Measurements from ENCODE around the gene SEMA4D.

SEMA4D gene

GRCh38 chr9:89367281-89367680 is 130.6 kb downstream of the SEMA4D start:
- no peaks in the 10 kb centered on the region for H3K79me1 ChIP-seq (ENCODE audit: low read length)
- no peak overlapping the region for H3K23ac ChIP-seq (ENCODE audit: low read length)
- H3K27me3 ChIP-seq (ENCODE audit: insufficient read depth, low read length, poor library complexity) = no peaks in the 10 kb centered on the region
- H3K4me1 ChIP-seq (ENCODE audit: control insufficient read depth, low read depth, low read length) = no peaks in the 10 kb centered on the region
- H3K56ac ChIP-seq (ENCODE audit: low read length) = no peak overlapping the region
- DNase-seq = no peak
- H2BK5ac ChIP-seq (ENCODE audit: low read length) = no peak overlapping the region
- H3K27ac ChIP-seq (ENCODE audit: low read depth, low read length) = no peak overlapping the region
- H3K36me3 ChIP-seq (ENCODE audit: control insufficient read depth, insufficient read depth, low read length) = no peaks in the 10 kb centered on the region
- H2AK5ac ChIP-seq (ENCODE audit: low read length) = no peak overlapping the region
- no peak overlapping the region for H3K18ac ChIP-seq (ENCODE audit: low read length)
- no peak overlapping the region for H2BK120ac ChIP-seq (ENCODE audit: low read depth, low read length)
- no peak overlapping the region for H3K9ac ChIP-seq (ENCODE audit: low read length)
- no peak overlapping the region for H2BK15ac ChIP-seq (replicated peaks; ENCODE audit: low read depth)
- H3K4me3 ChIP-seq (ENCODE audit: low read length) = no peak overlapping the region
- no peak overlapping the region for H4K5ac ChIP-seq (ENCODE audit: low read length)
- H3K4me2 ChIP-seq (ENCODE audit: low read length) = no peak overlapping the region
- no peak overlapping the region for H4K8ac ChIP-seq (ENCODE audit: low read depth, low read length)
- no peak overlapping the region for H3K4ac ChIP-seq (ENCODE audit: low read depth, low read length)
- WGBS (ENCODE audit: extremely low coverage, insufficient coverage, low lambda C conversion rate) = no CpG with 5 or more reads among the region's 4 CpGs
- H3K79me2 ChIP-seq (ENCODE audit: control insufficient read depth, insufficient read depth, low read length) = no peaks in the 10 kb centered on the region

GRCh38 chr9:89366711-89367110 is 131.2 kb downstream of the SEMA4D start:
- Histone ChIP-seq H3K18ac (ENCODE audit: low read length) (no peak overlapping the region), H3K4ac (ENCODE audit: low read depth, low read length) (no peak overlapping the region), H3K36me3 (ENCODE audit: control insufficient read depth, insufficient read depth, low read length) (peaks cover 2% of the 10 kb centered on the region), H3K4me2 (ENCODE audit: low read length) (no peak overlapping the region), H3K4me3 (ENCODE audit: low read length) (no peak overlapping the region), H3K4me1 (ENCODE audit: control insufficient read depth, low read depth, low read length) (no peaks in the 10 kb centered on the region), H4K8ac (ENCODE audit: low read depth, low read length) (no peak overlapping the region), H3K9ac (ENCODE audit: low read length) (no peak overlapping the region), H2AK5ac (ENCODE audit: low read length) (no peak overlapping the region), H3K23ac (ENCODE audit: low read length) (no peak overlapping the region), H3K56ac (ENCODE audit: low read length) (no peak overlapping the region), H3K79me1 (ENCODE audit: low read length) (no peaks in the 10 kb centered on the region), H2BK5ac (ENCODE audit: low read length) (no peak overlapping the region), H3K27me3 (ENCODE audit: insufficient read depth, low read length, poor library complexity) (no peaks in the 10 kb centered on the region), H2BK120ac (ENCODE audit: low read depth, low read length) (no peak overlapping the region), H4K5ac (ENCODE audit: low read length) (no peak overlapping the region), H2BK15ac (replicated peaks; ENCODE audit: low read depth) (no peak overlapping the region), H3K79me2 (ENCODE audit: control insufficient read depth, insufficient read depth, low read length) (no peaks in the 10 kb centered on the region), H3K27ac (ENCODE audit: low read depth, low read length) (no peak overlapping the region)
- no CpG with 5 or more reads among the region's 3 CpGs for WGBS (ENCODE audit: extremely low coverage, insufficient coverage, low lambda C conversion rate)
- DNase-seq = no peak

GRCh38 chr9:89365532-89365912 is 132.4 kb downstream of the SEMA4D start:
- Histone ChIP-seq H3K79me2 (ENCODE audit: control insufficient read depth, insufficient read depth, low read length) (no peaks in the 10 kb centered on the region), H4K5ac (ENCODE audit: low read length) (no peak overlapping the region), H3K18ac (ENCODE audit: low read length) (no peak overlapping the region), H3K4me2 (ENCODE audit: low read length) (no peak overlapping the region), H4K8ac (ENCODE audit: low read depth, low read length) (no peak overlapping the region), H3K9ac (ENCODE audit: low read length) (no peak overlapping the region), H2BK120ac (ENCODE audit: low read depth, low read length) (no peak overlapping the region), H3K27me3 (ENCODE audit: insufficient read depth, low read length, poor library complexity) (no peaks in the 10 kb centered on the region), H2AK5ac (ENCODE audit: low read length) (no peak overlapping the region), H3K4me3 (ENCODE audit: low read length) (no peak overlapping the region), H3K36me3 (ENCODE audit: control insufficient read depth, insufficient read depth, low read length) (peaks cover 8% of the 10 kb centered on the region), H3K79me1 (ENCODE audit: low read length) (no peaks in the 10 kb centered on the region), H2BK15ac (replicated peaks; ENCODE audit: low read depth) (no peak overlapping the region), H3K4me1 (ENCODE audit: control insufficient read depth, low read depth, low read length) (no peaks in the 10 kb centered on the region), H2BK5ac (ENCODE audit: low read length) (no peak overlapping the region), H3K23ac (ENCODE audit: low read length) (no peak overlapping the region), H3K27ac (ENCODE audit: low read depth, low read length) (no peak overlapping the region), H3K4ac (ENCODE audit: low read depth, low read length) (no peak overlapping the region), H3K56ac (ENCODE audit: low read length) (no peak overlapping the region)
- DNase-seq = no peak
- WGBS (ENCODE audit: extremely low coverage, insufficient coverage, low lambda C conversion rate) = no CpG with 5 or more reads among the region's 2 CpGs

- no CpG with 5 or more reads among the region's 17 CpGs for WGBS (ENCODE audit: extremely low coverage, insufficient coverage, low lambda C conversion rate)
These were observed 133.0 kb downstream of the SEMA4D start for GRCh38 chr9:89364666-89365531.

GRCh38 chr9:89363921-89364665 is 133.8 kb downstream of the SEMA4D start:
- H3K79me1 ChIP-seq (ENCODE audit: low read length) = no peaks in the 10 kb centered on the region
- WGBS (ENCODE audit: extremely low coverage, insufficient coverage, low lambda C conversion rate) = no CpG with 5 or more reads among the region's 9 CpGs

More at GRCh38 chr9:89364666-89365531, 133.0 kb downstream of the SEMA4D start:
- Histone ChIP-seq H3K4me3 (ENCODE audit: low read length) (no peak overlapping the region), H3K18ac (ENCODE audit: low read length) (no peak overlapping the region), H3K36me3 (ENCODE audit: control insufficient read depth, insufficient read depth, low read length) (peaks cover 12% of the 10 kb centered on the region), H2BK15ac (replicated peaks; ENCODE audit: low read depth) (no peak overlapping the region), H3K4me1 (ENCODE audit: control insufficient read depth, low read depth, low read length) (no peaks in the 10 kb centered on the region), H4K8ac (ENCODE audit: low read depth, low read length) (no peak overlapping the region), H3K4ac (ENCODE audit: low read depth, low read length) (no peak overlapping the region), H2AK5ac (ENCODE audit: low read length) (no peak overlapping the region), H2BK120ac (ENCODE audit: low read depth, low read length) (no peak overlapping the region), H4K5ac (ENCODE audit: low read length) (no peak overlapping the region), H3K79me1 (ENCODE audit: low read length) (no peaks in the 10 kb centered on the region), H3K56ac (ENCODE audit: low read length) (no peak overlapping the region), H3K79me2 (ENCODE audit: control insufficient read depth, insufficient read depth, low read length) (no peaks in the 10 kb centered on the region), H3K9ac (ENCODE audit: low read length) (no peak overlapping the region), H3K27me3 (ENCODE audit: insufficient read depth, low read length, poor library complexity) (no peaks in the 10 kb centered on the region), H3K27ac (ENCODE audit: low read depth, low read length) (no peak overlapping the region), H3K23ac (ENCODE audit: low read length) (no peak overlapping the region), H2BK5ac (ENCODE audit: low read length) (no peak overlapping the region), H3K4me2 (ENCODE audit: low read length) (no peak overlapping the region)
- no peak for DNase-seq

More at GRCh38 chr9:89363921-89364665, 133.8 kb downstream of the SEMA4D start:
- Histone ChIP-seq H3K9ac (ENCODE audit: low read length) (no peak overlapping the region), H3K4ac (ENCODE audit: low read depth, low read length) (no peak overlapping the region), H3K4me3 (ENCODE audit: low read length) (no peak overlapping the region), H3K23ac (ENCODE audit: low read length) (no peak overlapping the region), H3K79me2 (ENCODE audit: control insufficient read depth, insufficient read depth, low read length) (no peaks in the 10 kb centered on the region), H3K27ac (ENCODE audit: low read depth, low read length) (no peak overlapping the region), H3K4me2 (ENCODE audit: low read length) (no peak overlapping the region), H2AK5ac (ENCODE audit: low read length) (no peak overlapping the region), H3K27me3 (ENCODE audit: insufficient read depth, low read length, poor library complexity) (no peaks in the 10 kb centered on the region), H3K4me1 (ENCODE audit: control insufficient read depth, low read depth, low read length) (no peaks in the 10 kb centered on the region), H2BK120ac (ENCODE audit: low read depth, low read length) (no peak overlapping the region), H4K8ac (ENCODE audit: low read depth, low read length) (no peak overlapping the region), H3K36me3 (ENCODE audit: control insufficient read depth, insufficient read depth, low read length) (peaks cover 13% of the 10 kb centered on the region), H2BK15ac (replicated peaks; ENCODE audit: low read depth) (no peak overlapping the region), H4K5ac (ENCODE audit: low read length) (no peak overlapping the region), H3K56ac (ENCODE audit: low read length) (no peak overlapping the region), H2BK5ac (ENCODE audit: low read length) (no peak overlapping the region), H3K18ac (ENCODE audit: low read length) (no peak overlapping the region)
- DNase-seq = no peak

All from mesendoderm (in vitro differentiated cells).